COLO668 (cell line): Measurements from ENCODE around the gene PPA1.
"Not testable (repeated sequence)": the region's sequence is repeated elsewhere in the genome, so short reads cannot be mapped to it uniquely, and the experiment has no call there.

Source experiments
- DNase-seq: peaks from one replicate; lab custom pipeline; 2025; ENCODE audit not compliant: unreplicated experiment; lab: John Stamatoyannopoulos, UW

PPA1 gene

DNA sequence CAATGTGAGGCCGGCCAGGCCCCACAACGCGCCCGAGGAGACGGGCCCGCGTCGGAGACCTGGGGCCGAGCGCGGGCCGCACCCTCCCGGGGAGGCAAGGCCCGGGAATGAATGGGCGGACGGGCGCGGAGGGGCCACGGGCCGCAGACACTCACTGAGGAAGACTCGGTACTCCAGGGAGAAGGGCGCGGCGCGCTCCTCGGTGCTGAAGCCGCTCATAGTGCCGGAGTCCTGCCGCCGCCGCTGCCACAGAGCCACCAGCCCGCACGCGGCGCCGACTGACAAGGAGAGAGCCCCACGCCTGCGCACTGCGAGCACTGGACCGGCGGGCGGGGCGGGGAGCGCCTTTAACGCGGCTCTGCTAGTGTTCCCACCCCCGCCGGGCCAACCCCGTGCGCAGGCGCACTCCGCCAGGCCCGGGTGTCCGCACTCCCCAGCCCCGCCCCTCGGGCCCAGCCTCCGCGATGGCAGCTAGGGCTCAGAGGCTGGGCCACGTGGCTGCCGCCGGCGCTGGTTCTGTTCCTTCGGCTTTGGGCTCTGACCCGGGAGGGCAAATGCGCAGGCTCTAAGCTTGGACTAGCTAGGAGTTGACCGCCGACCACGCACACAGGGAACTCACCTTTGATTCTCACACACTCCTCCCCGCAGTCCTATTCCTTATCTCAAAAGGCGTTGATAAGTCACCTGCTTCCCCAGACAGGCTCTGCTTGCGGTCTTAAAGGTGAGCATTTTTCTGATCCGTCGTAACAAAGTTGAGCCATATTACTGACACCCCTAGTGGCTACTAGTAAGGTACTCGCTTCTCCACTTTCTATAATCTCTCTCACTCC, at the start of gene PPA1:
Gene PPA1, minus strand, starts transcription at position 321 of the 830 bp plus-strand sequence. Its CDS starts 102 bp downstream, at position 219.
- DNase-seq, result peak; percentile 97

DNA sequence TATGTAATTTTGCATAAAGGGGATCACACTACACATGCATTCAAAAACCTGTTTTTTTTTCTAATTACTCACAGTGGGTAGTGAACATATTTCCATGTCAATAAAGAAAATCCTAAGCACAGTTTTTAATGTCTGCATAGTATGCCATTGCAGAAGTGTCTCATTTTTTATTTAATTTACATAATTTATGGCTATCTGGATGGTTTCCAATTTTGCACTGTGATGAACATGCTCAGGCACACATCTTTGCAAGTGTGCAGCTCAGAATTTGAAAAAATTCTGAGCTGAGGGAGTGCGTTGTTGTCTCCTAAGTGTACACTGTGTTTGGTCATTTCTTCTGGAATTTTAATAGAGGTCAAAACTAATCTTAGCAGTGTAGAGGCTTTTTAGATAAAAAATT, 48.4 kb upstream of the PPA1 start:
- no peak for DNase-seq

- DNase-seq, result no peak
Measured at GRCh38 chr10:70280099-70280498, 46.9 kb upstream of the PPA1 start.

GRCh38 chr10:70277396-70278030, 44.3 kb upstream of the PPA1 start:
- no peak for DNase-seq

GRCh38 chr10:70274643-70275042, 41.4 kb upstream of the PPA1 start:
- no peak for DNase-seq

DNA sequence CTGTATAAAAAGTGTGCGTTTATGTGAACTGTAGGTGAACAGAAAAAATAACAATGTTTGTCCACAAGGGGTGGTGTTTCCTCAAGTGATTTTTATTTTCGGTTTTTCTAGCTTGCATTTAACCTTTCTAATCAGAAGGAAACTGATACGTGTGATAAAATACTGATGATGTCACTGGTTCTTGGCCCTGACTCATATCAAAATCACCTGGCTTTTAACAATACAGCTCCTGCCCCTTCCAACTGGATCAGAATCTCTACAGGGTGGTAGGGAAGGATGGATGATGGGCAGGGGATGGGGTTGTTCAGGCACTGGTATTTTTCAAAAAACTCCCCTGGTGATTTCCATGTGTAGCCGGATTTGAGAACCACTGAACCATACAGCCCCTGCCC, 39.7 kb upstream of the PPA1 start:
- DNase-seq, result no peak

DNA sequence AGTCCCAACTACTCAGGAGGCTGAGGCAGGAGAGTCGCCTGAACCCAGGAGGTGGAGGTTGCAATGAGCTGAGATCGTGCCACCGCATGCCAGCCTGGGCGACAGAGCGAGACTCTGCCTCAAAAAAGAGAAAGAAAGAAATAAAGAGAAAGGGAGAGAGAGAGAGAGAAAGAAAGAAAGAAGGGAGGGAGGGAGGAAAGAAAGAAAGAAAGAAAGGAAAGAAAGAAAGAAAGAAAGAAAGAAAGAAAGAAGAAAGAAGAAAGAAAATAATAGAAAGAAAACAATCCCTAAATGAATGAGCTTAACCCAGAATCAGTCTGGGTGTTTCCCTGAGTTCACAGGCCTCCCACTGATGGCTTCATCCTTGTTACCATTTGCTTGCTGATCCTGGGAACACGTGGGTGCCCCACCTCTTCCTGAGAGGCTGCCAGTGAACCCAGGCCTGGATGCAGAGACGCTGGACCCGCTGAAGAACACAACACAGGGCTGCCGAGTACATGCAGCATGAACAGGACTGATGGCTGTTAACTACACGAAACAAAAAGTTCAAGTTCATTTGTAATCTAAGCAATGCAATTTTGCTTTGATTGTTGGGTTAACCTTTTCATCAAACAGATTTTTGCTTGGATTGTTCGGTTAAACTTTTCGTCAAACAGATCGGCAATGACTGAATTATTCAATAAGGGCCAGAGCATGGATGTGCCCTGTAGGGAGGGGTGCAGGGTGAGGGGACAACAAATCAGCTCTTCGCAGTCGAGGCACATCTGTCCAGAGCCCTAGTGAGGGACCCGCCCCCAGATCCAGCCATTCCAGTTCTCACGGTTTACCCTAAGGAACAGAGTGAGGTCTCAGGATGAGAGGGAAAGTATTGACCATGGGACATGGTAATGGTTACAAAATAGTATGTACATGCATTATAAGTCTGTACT, 39.0 kb upstream of the PPA1 start:
- no peak for DNase-seq

- DNase-seq, result no peak
Measured at GRCh38 chr10:70270952-70271351, 37.7 kb upstream of the PPA1 start.

DNA sequence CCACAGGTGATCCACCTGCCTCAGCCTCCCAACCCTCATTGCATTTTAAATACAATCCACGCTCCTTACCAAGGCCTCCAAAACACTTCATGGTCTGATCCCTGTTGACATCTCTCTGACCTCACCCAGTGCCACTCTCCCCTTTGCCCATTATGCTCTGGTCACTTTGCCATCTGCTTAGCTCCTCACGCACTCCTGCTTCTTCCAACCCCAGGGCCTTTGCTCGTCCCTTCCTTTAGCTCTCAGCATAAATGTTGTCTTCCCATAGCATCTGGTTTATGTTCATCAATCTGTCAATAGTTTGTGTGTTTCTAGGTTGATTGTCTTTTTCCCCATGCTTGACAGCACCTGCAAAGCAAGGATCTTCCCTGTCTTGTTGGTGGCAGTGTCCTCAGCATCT, 36.5 kb upstream of the PPA1 start:
- DNase-seq, result no peak

DNA sequence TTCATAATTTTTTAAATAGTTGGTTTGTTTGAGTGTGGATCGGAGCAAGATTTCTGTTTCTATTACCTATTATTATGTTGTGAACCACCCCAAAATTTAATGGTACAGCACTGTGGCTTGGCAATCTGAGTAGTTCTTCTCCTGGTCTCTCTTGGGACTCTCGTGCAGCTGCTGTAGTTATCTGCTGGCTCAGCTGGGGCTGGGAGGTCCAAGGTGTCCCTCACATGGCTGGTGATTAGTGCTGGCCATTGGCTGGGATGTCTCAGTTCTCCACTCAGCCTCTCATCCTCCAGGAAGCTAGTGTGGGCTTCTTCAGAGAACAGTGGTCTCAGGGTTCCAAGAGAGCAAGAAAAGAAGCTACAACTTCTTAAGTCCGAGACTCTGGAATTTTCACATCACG, 35.1 kb upstream of the PPA1 start:
- DNase-seq, result no peak

DNA sequence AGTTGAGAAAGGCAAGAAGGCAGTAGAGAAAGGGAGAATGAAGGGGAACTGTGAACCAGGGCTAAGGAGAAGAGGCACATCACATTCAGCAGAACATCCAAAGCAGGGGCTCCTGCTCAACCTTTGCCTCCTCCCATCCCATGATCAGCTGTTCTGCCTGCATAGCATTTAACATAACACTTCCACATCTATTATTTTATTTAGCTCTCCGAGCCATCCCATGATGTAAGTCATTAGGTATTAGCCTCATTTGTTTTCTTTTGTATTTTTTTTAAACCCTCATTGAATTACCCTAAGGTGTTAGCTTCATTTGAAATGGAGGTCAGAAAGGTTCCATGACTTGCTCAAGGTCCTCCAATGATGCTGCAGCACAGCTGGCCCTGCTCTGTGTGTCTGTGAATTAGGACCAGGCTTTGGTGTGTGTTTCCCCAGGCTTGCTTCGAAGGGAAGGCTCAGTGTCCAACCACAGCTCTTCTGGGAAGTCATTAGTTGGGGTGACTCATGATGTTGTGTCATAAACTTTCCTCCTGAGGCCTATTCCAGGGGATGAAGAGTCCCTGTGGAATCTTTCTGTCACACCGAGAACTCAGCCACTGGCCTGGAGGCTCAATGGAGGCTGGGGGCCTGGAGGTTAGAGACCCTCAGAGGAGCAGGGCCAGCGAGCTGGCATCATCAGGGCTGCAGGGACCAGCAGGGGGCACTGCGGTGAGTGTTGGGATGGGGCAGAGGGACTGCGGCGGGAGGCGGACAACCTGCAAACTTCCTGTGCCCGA, 34.1 kb upstream of the PPA1 start:
- DNase-seq, result peak; percentile 2

DNA sequence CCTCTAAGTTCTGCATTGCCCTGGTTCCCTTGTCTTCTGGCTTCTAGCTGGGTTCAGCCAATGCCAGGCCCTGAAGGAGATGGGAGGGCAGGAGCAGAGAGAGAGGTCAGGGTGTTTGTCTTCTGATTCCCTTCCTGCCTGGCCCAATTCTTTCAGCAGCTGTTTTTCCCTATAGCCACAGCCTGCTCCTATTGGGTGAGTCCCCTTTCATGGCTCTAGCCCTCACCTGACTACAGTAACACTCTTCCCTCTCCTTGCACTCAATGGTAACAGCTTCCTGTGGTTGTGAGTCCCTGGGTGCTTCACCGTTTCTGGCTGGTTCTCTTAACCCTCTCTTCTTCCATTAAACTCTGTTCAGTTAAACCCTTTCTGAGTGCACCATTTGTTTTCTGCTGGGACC, 33.5 kb upstream of the PPA1 start:
- no peak for DNase-seq

DNA sequence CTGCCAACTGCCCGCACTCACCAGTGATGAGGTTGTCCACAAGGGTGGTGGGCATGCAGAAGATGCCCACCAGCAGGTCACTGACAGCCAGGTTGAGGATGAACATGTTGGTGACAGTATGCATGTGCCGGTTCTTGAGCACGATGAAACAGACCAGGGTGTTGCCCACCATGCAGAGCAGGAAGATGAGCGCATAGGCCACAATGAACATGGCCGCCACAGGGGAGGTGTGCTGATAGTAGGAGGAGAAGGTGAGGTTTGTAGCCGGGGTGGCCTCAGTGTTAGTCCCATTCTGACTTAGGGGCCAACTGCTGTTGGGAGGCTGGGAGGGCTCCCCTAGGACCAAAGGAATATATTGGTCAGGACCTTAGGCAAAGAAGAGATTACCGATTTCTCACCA, 32.8 kb upstream of the PPA1 start:
- DNase-seq, result no peak

DNA sequence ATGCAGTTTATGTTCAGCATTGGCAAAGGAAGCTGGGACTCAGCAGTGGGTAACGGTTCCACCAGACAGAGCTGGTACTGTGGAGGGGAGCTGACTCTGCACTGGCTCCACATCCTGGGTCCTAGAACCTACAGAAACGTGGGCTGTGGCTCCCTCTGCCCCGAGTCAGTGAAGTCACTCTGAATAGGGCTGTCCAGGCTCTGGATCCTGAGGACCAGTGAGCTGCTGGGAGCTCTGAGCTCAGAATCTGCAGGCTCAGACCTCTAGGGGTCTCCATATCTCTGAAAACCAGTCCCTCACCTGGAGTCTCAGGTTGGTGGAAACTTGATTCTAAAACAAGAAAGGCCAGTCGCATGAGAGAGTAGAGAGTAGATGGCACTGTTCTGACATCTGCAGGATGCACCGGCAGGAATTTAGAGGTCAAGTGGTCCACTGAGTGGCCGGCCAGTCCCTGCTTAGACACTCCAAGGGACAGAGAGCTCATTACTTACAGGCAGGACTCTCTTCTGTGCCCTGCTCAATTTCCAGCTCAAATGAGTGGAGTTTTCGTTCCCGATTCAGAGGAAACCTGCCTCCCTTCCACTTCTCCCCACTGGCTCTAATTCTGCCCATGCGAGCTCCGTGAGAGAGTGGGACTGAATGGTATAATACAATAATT, 31.9 kb upstream of the PPA1 start:
- DNase-seq, result peak; percentile 17

DNA sequence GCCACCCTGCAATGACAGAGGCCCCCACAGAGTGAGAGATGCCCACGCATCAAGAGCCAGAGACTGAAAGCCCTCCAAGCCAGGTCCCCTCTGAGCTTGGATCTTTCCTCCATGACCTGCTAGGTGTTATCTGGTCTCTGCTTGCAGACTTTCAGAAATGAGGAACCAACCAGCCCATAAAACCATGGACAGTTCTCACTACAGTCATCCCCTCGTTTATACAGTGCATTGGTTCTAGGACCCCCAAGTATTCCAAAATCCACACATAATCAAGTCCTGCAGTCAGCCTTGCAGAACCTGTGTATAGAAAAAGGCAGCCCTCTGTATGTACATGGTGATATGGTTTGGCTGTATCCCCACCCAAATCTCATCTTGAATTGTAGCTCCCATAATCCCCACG, 27.5 kb upstream of the PPA1 start:
- no peak for DNase-seq

DNA sequence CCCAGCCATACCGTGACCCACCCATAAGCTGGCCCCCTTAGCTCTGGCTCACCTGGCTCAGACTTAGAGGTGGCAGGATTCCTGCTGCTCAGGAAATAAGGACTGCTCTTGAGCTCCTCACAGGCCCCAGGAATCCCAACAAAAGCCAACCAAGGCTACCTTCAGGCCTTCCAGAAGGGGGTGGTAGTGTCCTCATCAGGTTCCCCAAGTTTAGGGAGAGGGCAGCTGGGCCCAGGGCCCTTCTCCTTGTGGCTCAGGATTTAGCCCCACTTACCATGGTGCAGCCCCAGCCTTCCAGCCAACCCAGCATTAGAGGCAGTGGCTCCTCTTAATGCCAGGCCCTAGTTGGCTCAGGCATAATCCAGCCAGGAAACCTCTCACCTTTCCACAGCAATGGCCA, 27.0 kb upstream of the PPA1 start:
- DNase-seq, result no peak

DNA sequence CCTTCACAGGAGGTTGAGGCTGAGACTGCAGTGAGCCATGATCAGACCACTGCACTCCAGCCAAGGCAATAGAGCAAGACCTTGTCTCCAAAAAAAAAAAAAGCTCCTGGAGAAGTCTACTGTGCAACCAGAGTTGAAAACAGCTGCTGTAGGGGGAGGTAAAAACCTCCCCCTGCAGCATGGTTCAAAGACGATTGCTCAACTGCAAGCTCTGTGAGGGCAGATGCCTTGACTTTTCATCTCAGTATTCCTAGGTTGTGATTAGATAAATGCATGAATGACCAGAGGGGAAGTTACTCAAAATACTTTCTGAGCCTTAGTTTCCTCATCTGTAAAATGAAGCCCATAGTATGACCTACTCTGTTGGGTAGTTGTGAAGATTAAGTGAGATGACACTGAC, 25.0 kb upstream of the PPA1 start:
- no peak for DNase-seq

- not testable (repeated sequence) for DNase-seq
Measured at GRCh38 chr10:70257816-70258215, 24.6 kb upstream of the PPA1 start.

- DNase-seq, result no peak
Measured at GRCh38 chr10:70256463-70256862, 23.2 kb upstream of the PPA1 start.
